Fibroblast of peridontal ligament (primary cell): ENCODE results near the gene RUNX1.

Experiments
- DNase-seq: peaks from one replicate; pipeline ENCODE4 v3.0.0-alpha.2; 2010; ENCODE audit errors: extremely low read depth

RUNX1 gene

GRCh38 chr21:34946385-34946840 is 102.7 kb downstream of the RUNX1 start:
- no peak for DNase-seq

GRCh38 chr21:34945288-34945687 is 103.8 kb downstream of the RUNX1 start:
- DNase-seq: no peak

- no peak for DNase-seq
Measured at GRCh38 chr21:34944015-34944755, 104.9 kb downstream of the RUNX1 start.

GRCh38 chr21:34942911-34943310 is 106.2 kb downstream of the RUNX1 start:
- no peak for DNase-seq

GRCh38 chr21:34941162-34941561 is 107.9 kb downstream of the RUNX1 start:
- no peak for DNase-seq

- DNase-seq: no peak
Measured at GRCh38 chr21:34939673-34940331, 109.3 kb downstream of the RUNX1 start.

- DNase-seq: peak; percentile 28
Measured at GRCh38 chr21:34938089-34938764, 110.9 kb downstream of the RUNX1 start.

GRCh38 chr21:34936883-34937563 is 112.1 kb downstream of the RUNX1 start:
- no peak for DNase-seq

GRCh38 chr21:34936371-34936789 is 112.7 kb downstream of the RUNX1 start:
- DNase-seq: peak; percentile 61

GRCh38 chr21:34935898-34936297 is 113.2 kb downstream of the RUNX1 start:
- no peak for DNase-seq

- DNase-seq: no peak
Measured at GRCh38 chr21:34935452-34935851, 113.7 kb downstream of the RUNX1 start.

GRCh38 chr21:34934350-34934749 is 114.8 kb downstream of the RUNX1 start:
- no peak for DNase-seq

GRCh38 chr21:34933609-34934335 is 115.3 kb downstream of the RUNX1 start:
- no peak for DNase-seq

GRCh38 chr21:34932233-34932632 is 116.9 kb downstream of the RUNX1 start:
- no peak for DNase-seq

GRCh38 chr21:34930971-34931370 is 118.1 kb downstream of the RUNX1 start:
- DNase-seq: no peak

GRCh38 chr21:34928637-34929036 is 120.5 kb downstream of the RUNX1 start:
- no peak for DNase-seq

GRCh38 chr21:34927992-34928391 is 121.1 kb downstream of the RUNX1 start:
- DNase-seq: no peak

GRCh38 chr21:34926803-34927467 is 122.2 kb downstream of the RUNX1 start:
- DNase-seq: peak; percentile 67

- no peak for DNase-seq
Measured at GRCh38 chr21:34925597-34925996, 123.5 kb downstream of the RUNX1 start.

- DNase-seq: no peak
Measured at GRCh38 chr21:34924771-34925419, 124.2 kb downstream of the RUNX1 start.
